Testis (tissue), 2 donors: ENCODE results near the gene DIS3L.

Experiments
- POLR2A ChIP-seq: fragments of 450-650 bp; IDR thresholded peaks from one replicate; pipeline ENCODE4 v1.6.1; 2017; ENCODE audit warnings: antibody characterized with exemption, mild to moderate bottlenecking, moderate library complexity
- TF ChIP-seq, protein P1 (sequence below), 3 experiments: fragments of 450-650 bp in 2 of 3; fragments of 200-600 bp in 1 of 3; sonication (generic) in 1 of 3; IDR thresholded peaks; one replicate each; pipeline ENCODE4 v1.5.1; 2016 to 2019; ENCODE audit warnings: antibody characterized with exemption in 3 of 3, mild to moderate bottlenecking in 2 of 3, moderate library complexity in 1 of 3

DNA sequence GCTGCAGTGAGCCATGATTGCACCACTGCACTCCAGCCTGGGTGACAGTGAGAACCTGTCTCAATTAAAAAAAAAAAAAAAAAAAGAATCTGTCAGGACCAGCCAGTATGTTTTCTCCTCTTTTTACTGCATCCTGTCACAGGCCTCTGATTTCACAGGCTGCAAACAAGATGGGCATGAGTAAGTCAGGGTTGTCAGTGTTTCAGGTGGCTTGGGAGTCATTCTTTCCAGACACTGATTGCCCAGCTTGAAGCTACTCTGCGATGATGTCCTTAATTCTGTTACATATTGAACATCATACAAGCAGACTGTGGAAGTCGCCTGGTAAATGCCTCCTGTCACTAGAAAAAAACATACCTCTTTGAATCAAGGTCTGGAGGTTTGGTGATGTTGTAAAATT is 18.8 kb downstream of the DIS3L start:
- TF ChIP-seq, protein P1, sequence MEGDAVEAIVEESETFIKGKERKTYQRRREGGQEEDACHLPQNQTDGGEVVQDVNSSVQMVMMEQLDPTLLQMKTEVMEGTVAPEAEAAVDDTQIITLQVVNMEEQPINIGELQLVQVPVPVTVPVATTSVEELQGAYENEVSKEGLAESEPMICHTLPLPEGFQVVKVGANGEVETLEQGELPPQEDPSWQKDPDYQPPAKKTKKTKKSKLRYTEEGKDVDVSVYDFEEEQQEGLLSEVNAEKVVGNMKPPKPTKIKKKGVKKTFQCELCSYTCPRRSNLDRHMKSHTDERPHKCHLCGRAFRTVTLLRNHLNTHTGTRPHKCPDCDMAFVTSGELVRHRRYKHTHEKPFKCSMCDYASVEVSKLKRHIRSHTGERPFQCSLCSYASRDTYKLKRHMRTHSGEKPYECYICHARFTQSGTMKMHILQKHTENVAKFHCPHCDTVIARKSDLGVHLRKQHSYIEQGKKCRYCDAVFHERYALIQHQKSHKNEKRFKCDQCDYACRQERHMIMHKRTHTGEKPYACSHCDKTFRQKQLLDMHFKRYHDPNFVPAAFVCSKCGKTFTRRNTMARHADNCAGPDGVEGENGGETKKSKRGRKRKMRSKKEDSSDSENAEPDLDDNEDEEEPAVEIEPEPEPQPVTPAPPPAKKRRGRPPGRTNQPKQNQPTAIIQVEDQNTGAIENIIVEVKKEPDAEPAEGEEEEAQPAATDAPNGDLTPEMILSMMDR (IDR thresholded peaks at IDR 0.05) = no peak
- TF ChIP-seq POLR2A = no peak
